ENCODE measurements around the gene MRPS25.

MRPS25 gene

DNA sequence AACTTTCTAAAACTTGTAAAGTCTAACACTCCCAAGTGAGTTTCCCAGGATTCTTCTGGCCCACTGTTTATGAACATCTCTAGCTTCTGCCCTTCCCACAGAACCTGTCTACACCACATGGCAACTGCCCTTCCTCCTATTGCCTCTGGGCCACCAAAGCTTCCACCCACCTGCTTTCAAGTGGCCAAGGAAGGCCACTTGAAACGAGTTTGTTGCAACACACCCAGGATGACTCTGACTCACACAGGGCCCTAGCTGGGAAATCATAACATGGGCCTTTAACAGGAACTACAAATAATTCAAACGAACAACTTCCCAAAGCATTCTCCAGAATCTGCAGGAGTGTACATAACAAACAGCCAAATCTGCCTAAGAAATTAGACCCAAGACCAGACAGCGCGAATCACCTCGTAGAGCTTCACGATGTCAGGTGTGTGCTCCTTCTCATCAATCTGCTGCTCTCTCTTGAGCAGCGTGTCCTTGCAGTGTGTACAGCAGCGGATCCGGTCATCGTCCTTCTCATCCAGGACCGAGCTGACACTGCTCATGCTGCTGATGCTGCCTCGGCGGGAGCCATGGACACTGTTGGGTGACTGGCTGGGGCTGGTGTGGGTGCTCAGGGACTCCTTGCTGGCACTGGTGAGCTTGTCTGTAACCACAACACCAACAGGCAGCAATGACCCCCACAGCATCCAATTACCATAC lies 17.0 kb upstream of the MRPS25 start:
- no peak for DNase-seq

DNA sequence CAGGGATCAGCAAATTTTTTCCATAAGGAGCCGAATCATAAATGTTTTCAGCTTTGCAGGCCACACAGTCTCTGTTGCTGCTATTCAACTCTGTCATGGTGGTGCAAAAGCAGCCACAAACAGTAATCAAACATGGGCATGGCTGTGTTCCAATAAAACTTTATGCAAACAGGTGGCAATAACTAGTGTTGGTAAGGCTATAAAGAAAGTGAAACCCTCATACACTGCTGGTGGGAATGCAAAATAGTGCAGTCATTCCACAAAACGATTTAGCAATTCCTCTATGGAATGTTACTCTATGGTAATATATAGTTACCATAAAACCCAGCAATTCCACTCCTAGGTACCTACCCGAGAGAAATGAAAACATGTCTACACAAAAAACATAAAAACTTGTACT lies 14.0 kb upstream of the MRPS25 start:
- no peak for DNase-seq

DNA sequence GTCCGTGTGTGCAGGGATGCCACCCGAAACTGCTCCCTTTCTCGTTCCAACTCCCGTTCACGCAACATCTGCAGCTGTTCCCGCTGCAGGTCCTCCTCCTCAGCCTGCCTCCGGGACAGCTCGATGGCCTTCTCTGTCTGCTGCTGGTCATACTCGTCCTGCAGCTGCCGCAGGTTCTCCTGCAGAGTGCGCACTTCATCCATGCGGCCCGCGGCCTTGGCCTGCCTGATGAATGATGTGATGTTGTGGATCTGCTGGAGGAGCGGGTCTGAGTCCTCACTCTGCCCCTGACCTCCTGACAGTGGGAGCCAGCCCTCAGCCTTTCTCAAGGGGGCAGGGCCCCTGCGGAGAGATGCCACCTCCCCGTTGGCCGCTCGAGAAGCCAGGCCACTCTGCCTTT lies 9.4 kb upstream of the MRPS25 start:
- no peak for DNase-seq

DNA sequence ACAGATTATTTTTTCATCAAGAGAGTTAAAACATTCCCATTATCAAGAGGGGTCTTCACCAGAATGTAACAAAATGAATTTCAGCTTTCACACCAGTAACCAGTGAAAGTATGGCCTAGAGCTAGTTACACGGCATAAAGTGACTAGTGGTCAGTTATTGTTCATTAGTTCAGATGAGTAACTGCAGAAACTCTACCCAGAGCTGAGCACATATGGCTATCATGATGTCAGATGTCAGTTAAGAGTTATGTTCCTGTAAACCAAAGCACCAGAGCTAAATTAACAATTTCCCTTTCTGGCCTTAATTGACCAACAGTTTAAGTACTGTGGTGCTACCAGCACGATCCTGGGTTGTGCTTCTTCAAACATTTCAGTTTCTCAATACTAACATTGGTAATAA lies 6.6 kb upstream of the MRPS25 start:
- DNase-seq: no peak

DNA sequence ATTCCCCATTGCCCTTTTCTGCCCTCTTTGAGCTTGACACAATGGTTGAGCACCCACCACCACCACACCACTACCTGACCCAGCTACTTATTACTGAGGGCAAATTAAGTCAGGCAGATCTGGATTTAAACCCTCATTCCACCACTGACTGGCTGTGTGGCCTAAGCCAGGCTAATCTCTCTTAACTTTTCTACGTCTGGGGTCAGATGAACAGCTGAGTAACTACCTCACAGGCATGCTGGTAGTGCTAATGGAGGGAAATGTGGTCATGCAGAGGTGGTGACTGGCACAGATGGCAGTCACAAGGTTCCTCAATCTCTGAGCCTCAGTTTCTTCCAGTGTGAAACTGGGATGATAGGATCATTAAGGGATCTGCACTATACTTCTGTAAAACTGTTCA lies 4.3 kb upstream of the MRPS25 start:
- DNase-seq: no peak

DNA sequence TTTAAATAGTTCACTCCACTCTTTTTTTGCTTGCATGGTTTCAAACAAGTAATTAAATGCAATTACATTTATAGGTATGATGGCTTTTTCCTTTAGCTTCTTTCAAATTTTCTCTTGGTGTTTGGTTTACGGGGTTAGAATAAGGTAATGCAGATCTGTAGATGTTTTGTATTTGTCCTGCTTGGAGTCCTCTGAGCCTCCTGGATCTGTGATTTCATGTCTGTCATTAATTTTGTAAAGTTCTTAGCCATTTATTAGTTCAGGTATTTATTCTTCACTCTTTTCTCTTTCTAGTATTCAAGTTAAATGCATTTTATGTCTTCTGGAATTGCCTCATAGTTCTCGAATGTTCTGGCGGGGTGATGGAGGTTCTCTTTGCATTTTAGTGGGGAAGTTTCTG lies 1.4 kb upstream of the MRPS25 start:
- no peak for DNase-seq

DNA sequence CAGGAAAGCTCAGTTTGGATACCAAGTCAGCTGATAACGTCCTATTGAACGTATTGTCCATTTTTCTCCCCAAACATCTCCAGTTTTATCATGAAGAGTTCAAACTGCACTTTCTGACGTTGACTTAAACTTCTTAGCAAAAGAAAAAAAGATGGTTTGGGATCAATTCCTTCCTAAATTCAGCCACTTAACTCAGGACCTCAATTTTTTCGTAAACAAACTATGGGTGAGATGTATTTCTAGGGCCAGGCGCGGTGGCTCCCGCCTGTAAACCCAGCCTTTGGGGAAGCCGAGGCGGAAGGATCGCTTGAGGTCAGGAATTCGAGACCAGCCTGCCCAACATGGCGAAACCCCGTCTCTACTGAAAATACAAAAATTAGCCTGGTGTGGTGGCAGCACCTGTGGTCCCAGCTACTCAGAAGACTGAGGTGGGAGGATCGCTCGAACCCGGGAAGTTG lies 464 bp upstream of the MRPS25 start:
- no peak for DNase-seq

DNA sequence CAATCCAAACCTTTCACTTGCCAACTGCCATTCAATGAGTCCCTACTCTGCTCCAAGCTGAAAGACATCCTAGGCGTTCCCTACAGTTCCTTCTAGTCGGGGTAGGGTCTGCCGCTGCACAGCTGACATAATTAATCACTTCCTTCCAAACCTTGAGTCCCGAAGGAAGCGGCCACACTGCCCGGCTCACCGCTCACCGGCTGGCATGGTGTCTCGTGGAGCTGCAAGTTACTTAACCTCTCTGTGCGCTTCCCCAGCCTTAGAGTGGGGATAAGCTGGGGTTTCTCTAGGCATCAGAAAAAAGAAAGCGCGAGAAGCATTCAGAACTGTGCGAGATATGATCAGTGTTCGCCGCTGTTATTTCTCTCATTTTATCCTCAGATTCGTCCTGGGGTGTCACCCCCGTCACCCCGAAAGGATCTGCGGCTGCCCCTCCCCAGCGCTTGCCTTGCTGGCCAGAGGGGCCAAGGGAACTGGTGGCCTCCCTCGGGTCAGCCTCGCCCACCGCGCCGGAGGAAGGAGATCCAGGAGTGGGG lies 748 bp downstream of the MRPS25 start:
- DNase-seq: no peak

DNA sequence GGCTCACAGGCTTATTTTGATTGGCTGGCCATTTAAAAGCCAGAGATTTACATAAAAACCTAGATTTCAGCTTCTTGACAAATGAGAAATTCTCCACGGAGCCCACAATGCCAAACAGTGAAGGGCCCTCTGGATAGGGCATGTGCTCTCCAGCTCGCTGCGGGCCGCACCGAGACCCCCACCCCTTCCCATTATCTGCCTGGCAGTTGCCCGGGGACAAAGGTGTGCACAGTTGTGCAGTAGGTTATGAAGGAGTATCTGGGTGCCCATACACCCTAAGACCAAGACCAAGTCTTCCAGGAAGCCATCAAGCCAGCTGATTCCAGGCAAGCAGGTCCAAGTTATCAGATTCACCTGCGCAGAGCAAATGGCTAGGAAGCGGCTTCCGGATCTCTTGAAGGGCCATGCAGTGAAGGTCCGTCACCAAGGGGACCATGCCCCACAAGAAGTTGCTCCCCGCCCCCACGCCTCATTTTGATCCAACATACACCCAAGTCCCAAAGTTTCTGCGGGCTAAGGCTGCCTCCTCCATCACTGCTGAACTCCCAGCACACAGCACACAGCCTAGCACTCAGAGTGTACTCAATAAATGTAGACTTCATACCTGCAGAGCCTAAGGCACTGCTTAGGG lies 1.3 kb downstream of the MRPS25 start:
- no peak for DNase-seq

DNA sequence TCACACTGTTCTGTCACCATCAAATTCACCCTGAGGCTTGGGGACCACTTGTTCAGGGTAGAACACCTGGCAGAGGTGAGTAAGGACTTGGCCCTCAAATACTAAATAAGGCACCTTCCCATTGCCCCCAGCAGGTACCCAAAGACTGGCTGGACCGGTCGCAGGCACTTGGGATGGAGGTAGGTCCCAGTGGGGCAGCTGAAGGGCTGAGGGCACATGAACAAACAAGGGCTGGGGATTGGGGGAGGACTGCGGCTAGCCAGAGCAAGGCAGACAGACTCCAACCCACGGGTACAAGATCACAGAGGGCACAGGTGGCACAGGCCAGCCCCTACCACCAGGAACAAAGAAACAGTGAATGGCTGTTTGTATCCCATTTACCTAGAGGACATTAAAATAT lies 1.9 kb downstream of the MRPS25 start:
- DNase-seq: no peak

DNA sequence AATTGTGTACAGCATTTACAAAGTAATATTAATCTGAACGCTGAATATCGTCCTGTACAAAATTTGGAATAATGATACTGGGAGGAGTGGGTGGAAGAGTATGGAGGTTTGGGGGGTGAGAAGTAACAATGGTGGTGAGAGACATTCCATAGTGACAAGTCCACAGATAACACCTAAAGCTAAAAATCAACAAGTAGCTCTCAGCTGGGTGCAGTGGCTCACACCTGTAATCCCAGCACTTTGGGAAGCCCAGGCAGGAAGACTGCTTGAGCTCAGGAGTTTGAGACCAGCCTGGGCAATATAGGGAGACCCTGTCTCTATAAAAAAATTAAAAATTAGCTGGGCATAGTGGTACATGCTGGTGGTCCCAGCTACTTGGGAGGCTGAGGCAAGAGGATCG lies 5.1 kb downstream of the MRPS25 start:
- DNase-seq: no peak

DNA sequence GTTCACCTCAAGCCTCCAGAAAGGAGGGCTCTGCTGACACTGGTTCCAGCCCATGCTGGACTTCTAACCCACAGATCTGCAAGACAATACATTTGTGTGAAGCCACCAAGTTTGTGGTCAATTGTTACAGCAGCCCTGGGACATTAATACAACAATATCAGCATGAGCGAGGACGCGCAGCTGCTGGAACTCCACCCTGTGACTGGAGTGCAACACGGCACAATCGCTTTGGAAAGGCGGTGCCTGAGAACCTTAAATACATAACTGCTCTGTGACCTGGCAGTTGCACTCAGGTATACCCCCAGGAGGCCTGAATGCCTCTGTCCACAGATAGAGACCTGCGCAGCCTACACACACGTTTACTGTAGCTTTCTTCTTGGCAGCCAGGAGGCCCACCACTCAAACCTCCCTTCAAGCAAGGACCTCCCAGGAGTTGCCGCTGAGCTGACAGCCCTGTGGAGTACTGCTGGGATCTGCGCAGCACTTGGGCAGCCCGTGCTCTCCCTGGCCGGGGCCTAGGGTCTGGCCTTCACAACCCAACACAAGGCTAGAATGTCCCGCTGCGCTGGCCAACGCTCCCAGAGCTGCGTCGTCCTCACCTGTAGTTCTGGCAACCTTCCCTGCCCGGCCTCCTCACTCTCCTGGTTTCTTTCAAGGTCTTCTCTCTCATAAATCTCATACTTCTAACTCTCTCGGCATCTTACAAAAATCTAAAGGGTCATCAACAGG lies 8.3 kb downstream of the MRPS25 start:
- no peak for DNase-seq

DNA sequence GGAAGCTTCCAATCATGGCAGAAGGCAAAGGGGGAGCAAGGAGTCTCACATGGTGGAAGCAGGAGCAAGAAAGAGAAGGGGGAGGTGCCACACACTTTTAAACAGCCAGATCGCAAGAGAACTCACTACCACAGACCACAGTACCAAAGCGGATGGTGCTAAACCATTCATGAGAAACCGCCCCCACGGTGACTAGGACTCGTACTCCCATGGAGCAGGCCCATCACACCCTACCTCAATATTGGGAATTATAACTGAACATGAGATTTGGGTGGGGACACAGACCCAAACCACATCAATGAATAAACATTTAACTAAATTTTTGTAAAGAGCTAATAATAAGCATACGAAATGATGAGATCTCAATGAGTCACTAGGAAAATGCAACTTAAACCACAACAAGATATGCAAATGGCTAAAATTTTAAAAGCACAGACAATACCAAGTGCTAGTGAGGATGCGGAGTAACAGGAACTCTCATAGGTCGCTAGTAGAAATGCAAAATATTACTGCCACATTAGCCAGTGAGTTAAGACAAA lies 10.0 kb downstream of the MRPS25 start:
- DNase-seq: no peak

DNA sequence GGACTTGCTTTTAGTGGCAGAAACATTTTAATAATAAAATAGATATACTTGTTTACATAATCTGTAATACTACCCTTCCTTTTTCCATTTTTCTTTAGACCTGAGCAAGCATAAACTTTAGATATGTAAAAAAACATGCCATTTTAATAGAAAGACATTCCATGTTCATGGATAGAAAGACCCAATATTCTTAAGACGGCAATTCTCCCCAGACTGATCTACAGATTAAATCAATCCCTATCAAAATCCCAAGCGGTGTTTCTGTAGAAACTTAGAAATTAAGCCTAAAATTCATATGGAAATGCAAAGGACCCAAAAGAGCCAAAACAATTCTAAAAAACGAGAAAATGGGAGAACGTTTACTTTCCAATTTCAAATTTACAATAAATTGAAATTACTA lies 11.6 kb downstream of the MRPS25 start:
- no peak for DNase-seq

DNA sequence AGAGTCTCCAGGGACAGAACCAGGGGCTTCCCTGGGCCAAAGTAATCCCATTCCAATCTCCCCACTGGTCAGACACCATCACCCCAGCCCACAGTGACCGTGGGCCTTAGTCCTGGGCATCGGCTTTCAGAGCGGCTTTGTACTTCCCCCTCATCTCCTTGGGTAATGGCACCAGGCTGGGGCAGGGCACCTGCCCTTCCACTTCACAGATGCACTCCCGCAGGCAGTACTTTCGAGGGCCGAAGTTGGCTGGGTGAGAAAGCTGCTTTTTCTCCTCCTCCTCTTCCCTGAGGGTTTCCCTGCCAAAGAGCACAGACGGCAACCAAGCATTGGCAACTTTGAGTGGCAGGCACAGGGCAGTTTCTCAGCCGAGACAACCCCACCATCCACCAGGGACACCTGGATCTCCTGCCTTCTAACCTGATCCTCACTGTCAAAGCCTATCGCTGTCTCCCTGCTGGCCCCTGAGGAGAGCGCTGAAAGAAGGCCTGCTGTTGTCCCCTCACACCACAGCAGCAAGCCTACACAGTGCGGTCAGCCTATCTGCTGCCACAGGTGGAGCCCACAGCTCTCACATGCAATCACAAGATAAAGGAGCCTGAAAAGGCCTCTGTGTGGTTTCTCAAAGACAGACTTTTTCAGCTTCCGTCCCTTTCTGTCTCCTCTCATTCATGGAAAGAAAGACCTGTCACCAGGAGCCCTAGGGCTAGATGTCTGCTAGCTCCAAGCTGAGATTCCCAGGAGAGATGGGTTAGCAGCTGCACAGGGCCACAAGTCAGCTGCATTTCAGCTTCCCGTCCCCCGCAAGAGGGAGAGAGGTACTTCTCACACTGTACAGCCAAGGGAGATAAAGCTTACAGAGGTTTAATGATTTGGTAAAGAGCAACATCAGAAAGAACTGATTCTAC lies 12.5 kb downstream of the MRPS25 start:
- no peak for DNase-seq

DNA sequence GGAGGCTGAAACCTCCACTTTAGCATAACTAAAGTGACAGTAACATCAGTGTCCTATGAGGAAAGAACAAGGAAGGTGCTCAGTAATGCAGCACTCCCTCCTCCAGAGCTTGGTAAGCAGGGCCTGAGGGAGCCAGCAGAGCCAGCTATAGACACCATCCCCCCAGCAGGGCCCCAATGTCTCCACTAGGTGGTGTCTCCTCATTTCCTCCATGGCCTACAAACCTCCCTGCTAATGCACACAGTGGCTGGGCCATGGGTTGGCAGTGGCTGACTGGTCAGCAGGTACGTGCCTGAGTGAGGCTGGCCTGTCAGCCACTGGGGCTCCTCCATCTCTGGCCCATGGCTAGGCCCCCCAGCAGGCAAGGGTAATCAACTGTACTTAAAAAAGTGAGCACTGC lies 13.6 kb downstream of the MRPS25 start:
- DNase-seq: no peak

DNA sequence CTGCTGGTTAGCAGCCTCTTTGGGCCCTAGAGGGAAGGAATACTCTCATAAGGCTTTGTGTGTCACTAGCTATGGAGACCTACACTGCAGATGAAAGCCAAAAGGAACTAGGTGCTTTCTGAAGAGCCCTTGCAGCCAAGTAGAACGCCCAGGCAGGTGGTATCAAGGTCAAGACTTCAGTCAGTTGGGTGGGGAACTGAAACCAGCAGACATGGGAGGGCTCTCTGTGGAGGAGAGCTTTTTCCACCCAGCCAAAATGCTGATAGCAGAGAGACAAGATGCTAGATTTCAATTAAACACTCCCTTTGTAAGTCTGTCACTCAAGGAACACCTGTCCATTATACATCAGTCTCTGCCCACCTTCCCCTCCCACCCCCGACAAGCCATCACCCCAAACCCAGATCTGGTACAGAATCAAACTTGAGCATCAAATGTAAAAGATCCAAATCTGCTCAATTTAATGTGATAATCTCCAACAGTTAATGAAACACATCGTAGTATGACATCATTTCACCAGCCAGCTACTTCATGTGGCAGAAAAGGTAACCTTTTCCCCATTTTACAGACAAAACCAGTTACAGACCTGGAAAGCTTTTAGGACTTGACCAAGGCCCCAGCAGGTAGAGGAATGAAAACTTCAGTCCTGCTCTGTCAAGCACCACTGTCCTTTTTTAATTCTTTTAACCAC lies 14.6 kb downstream of the MRPS25 start:
- no peak for DNase-seq

DNA sequence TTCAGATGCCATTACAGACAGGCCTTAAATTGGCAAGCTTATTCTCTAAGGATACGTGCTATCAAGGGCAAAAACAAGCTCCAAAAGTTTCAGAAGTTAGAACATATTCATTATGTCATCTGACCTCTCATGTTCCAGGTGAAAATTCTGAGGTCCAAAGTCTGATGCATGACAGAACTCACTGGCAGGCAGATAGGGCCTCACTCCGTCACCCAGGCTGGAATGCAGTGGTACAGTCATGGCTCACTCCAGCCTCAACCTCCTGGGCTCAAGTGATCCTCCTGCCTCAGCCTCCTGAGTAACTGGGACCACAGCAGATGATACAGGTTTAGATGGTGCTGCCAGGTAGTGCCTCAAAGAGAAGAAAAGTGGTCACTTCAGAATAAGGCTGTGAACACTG lies 15.5 kb downstream of the MRPS25 start:
- no peak for DNase-seq

DNA sequence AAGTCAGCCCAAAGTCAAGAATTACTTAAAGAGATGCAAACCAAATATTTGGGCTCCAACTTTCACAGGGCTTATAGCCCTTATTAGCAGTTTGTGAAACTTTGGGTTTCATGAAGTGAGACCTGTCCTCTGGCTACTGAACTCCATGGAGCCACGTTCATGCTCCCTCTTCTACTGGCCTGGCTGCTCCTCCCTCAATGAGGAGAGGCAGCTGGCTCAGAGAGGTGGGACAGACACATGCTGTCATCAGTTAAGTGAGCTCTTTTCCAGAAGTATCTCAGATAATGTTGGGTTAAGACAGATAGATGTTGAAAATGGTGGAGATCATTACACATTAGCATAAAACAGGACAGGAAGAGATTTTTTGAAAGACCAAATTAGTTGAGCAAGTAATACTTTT lies 19.4 kb downstream of the MRPS25 start:
- DNase-seq: no peak

DNA sequence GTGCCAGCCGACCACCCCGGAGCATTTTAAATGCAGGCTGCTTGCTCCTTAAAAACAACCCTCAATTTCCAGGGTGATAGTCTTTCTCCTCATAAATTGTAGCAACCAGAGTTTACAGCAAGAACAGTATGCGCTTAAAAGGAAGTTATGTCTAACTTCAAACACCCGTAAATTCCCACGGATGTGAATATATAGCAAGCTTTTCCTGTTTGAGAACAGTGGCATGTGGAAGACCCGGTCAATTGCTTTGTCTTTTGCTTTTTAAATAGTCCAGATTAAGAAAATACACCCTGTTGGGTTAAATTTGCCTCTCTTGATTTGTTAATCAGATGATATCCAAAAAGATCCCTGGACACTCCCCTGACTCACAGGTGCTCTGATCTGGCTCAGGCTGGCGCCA lies 20.8 kb downstream of the MRPS25 start:
- no peak for DNase-seq

DNA sequence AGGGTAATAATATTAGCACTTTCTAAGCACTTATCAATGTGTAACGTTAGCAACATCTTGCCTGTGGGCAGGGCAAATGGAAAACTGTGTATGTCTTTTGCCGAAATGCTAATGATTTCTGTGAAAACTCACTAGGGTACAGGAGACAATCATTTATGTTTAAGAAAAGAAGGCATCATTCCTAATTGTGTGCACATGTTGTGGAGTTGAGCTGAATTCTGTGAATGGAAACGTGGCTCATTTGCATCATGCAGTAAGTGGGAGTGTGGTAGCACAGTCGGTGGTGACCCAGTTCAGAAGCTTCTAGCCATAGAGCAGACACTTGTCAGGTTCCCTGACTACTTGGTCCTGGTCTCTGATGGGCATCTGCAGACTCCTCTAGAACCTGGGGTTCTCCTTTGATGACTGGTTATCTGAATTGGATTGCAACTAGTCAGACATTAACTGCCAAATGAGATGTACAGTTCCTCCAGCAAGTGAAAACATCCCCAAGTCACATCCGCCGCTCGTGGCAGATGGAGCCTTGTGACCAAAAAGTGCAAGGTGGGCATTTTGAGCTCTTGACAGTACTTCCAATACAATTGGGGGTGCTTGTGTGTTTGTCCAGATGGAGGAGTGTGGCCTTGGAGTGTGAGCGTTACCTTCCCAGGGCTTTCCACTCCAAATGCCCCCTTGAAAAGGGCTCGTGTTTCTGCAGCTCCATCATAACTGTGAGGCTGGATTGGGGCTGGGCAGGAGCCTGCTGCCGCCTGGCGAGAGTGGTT lies 21.5 kb downstream of the MRPS25 start:
- no peak for DNase-seq

Measured in GF-D8 (cell line).